Osteoblast (primary cell): ENCODE measurements around the gene ATP6V1C2. TPM values are rescaled to one million over a fixed set of nuclear protein-coding genes. Genes with fewer than 3 reads are reported as not detected.
A peak's percentile ranks its signal among the peaks of the same experiment; 100 is the strongest.

Experiments used
- DNase-seq: peaks from one replicate; pipeline ENCODE4 v3.0.0; 2011; ENCODE audit warnings: low spot score, mixed read lengths; ENCODE audit not compliant: insufficient read length; ENCODE audit errors: missing footprints
- H2AFZ ChIP-seq: 2 replicates; pipeline ENCODE4 v1.6.0; 2011; ENCODE audit warnings: mild to moderate bottlenecking, low read length
- H3K27ac ChIP-seq: 2 replicates; pipeline ENCODE4 v1.5.1; 2011; ENCODE audit warnings: mild to moderate bottlenecking, low read depth, low read length, moderate library complexity
- H3K27me3 ChIP-seq: 2 replicates; pipeline ENCODE4 v1.6.0; 2012; ENCODE audit warnings: mild to moderate bottlenecking, control low read depth, inconsistent platforms, low read length, moderate library complexity; ENCODE audit not compliant: insufficient read depth
- H3K36me3 ChIP-seq: 2 replicates; pipeline ENCODE4 v1.5.1; 2011; ENCODE audit warnings: mild to moderate bottlenecking, low read length, control low read depth, moderate library complexity; ENCODE audit not compliant: insufficient read depth
- H3K4me1 ChIP-seq: 2 replicates; pipeline ENCODE4 v1.5.1; 2011; ENCODE audit warnings: mild to moderate bottlenecking, low read length, control low read depth, moderate library complexity; ENCODE audit not compliant: insufficient read depth
- H3K4me2 ChIP-seq: 2 replicates; pipeline ENCODE4 v1.6.0; 2011; ENCODE audit warnings: mild to moderate bottlenecking, low read length; ENCODE audit not compliant: insufficient read depth
- H3K4me3 ChIP-seq: fragments of 200-600 bp; sonication (generic); 3 replicates; pipeline ENCODE4 v1.5.1; 2012; ENCODE audit warnings: mild to moderate bottlenecking, low read length, inconsistent platforms; ENCODE audit not compliant: insufficient read depth
- H3K79me2 ChIP-seq: 2 replicates; pipeline ENCODE4 v1.6.0; 2012; ENCODE audit warnings: mild to moderate bottlenecking, low read length, control low read depth, inconsistent platforms; ENCODE audit not compliant: insufficient read depth
- H3K9me3 ChIP-seq: 2 replicates; pipeline ENCODE4 v1.5.1; 2011; ENCODE audit warnings: low read depth, low read length, control low read depth
- H4K20me1 ChIP-seq: 2 replicates; pipeline ENCODE4 v1.6.0; 2012; ENCODE audit warnings: mild to moderate bottlenecking, low read length, control low read depth; ENCODE audit not compliant: insufficient read depth
- CTCF ChIP-seq: IDR thresholded peaks from 2 replicates; pipeline ENCODE4 v1.5.1; 2011; ENCODE audit warnings: mild to moderate bottlenecking, low read depth, low read length, moderate library complexity; ENCODE audit errors: extremely low read depth
- total RNA-seq: library from RNA; depleted of rRNA; stranded (reverse); fragments of >200 nt; gene quantifications from 2 replicates; pipeline ENCODE4 v1.2.3, GENCODE V29; 2012

Gene ATP6V1C2
- total RNA-seq, 1 donor, result under 0.01 TPM

- no peak overlapping the region for H3K4me3 ChIP-seq
- no peaks in the 10 kb centered on the region for H3K27me3 ChIP-seq
- H3K79me2 ChIP-seq, result peaks cover 36% of the 10 kb centered on the region
- H3K9me3 ChIP-seq, result no peaks in the 10 kb centered on the region
- H3K4me1 ChIP-seq, result no peaks in the 10 kb centered on the region
- H3K4me2 ChIP-seq, result no peak overlapping the region
- no peak for TF ChIP-seq CTCF
- H3K27ac ChIP-seq, result no peak overlapping the region
- peaks cover 9% of the 10 kb centered on the region for H4K20me1 ChIP-seq
- peaks cover 28% of the 10 kb centered on the region for H3K36me3 ChIP-seq
- no peak for DNase-seq
- H2AFZ ChIP-seq, result no peak overlapping the region
Observed at GRCh38 chr2:10680214-10680613, 41.2 kb upstream of the ATP6V1C2 start.

DNA sequence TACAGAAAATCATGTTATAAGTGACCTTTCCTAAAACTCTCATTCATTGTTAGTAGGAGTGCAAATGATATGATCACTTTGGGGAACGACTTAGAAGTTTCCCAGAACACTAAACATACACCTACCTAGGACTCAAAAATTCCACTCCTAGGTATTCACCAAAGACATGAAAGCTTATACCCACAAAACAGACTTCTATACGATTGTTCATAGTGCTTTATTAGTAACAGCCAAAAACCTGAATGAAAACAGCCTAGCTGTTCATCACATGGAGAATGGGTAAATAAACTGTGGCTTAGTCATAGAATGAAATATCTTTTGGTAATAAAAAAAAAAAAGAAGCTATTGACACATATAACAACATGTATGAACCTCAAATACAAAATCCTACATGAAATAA lies 40.5 kb upstream of the ATP6V1C2 start:
- no peak overlapping the region for H3K27ac ChIP-seq
- no peak overlapping the region for H3K4me3 ChIP-seq
- H2AFZ ChIP-seq, result no peak overlapping the region
- peaks cover 24% of the 10 kb centered on the region for H3K36me3 ChIP-seq
- no peaks in the 10 kb centered on the region for H3K9me3 ChIP-seq
- no peak for DNase-seq
- no peaks in the 10 kb centered on the region for H3K4me1 ChIP-seq
- H3K27me3 ChIP-seq, result no peaks in the 10 kb centered on the region
- H3K4me2 ChIP-seq, result no peak overlapping the region
- H3K79me2 ChIP-seq, result peaks cover 37% of the 10 kb centered on the region
- H4K20me1 ChIP-seq, result peaks cover 16% of the 10 kb centered on the region
- TF ChIP-seq CTCF, result no peak

GRCh38 chr2:10686176-10686730 lies 35.2 kb upstream of the ATP6V1C2 start:
- H3K4me3 ChIP-seq, result no peak overlapping the region
- H2AFZ ChIP-seq, result no peak overlapping the region
- no peak overlapping the region for H3K4me2 ChIP-seq
- H3K4me1 ChIP-seq, result peaks cover 16% of the 10 kb centered on the region
- H3K27me3 ChIP-seq, result no peaks in the 10 kb centered on the region
- no peaks in the 10 kb centered on the region for H3K9me3 ChIP-seq
- no peak for TF ChIP-seq CTCF
- peaks cover 63% of the 10 kb centered on the region for H3K79me2 ChIP-seq
- no peak for DNase-seq
- H4K20me1 ChIP-seq, result peaks cover 36% of the 10 kb centered on the region
- peaks cover 11% of the 10 kb centered on the region for H3K36me3 ChIP-seq
- no peak overlapping the region for H3K27ac ChIP-seq

- peaks cover 56% of the 10 kb centered on the region for H3K79me2 ChIP-seq
- no peak for TF ChIP-seq CTCF
- DNase-seq, result peak; percentile 68
- peaks cover 4% of the 10 kb centered on the region for H3K36me3 ChIP-seq
- no peaks in the 10 kb centered on the region for H3K27me3 ChIP-seq
- H3K4me2 ChIP-seq, result peak overlapping the region; percentile 91
- H2AFZ ChIP-seq, result peak overlapping the region; percentile 99
- H3K9me3 ChIP-seq, result no peaks in the 10 kb centered on the region
- H4K20me1 ChIP-seq, result peaks cover 36% of the 10 kb centered on the region
- peaks cover 16% of the 10 kb centered on the region for H3K4me1 ChIP-seq
- peak overlapping the region; percentile 100 for H3K4me3 ChIP-seq
- peak overlapping the region; percentile 95 for H3K27ac ChIP-seq
Observed at GRCh38 chr2:10688921-10689807, 32.3 kb upstream of the ATP6V1C2 start.
